AG04450 (cell line): Measurements from ENCODE around the gene GAS6. TPM values are rescaled to one million over a fixed set of nuclear protein-coding genes. Genes with fewer than 3 reads are reported as not detected.

Experiments used
- CTCF ChIA-PET: fragments of 300-600, 350-600 bp; formaldehyde crosslinking; extraction: SDS; loops from one replicate; lab custom pipeline; 2022; ENCODE audit warnings: antibody characterized with exemption, inconsistent platforms; lab: Charles Lee
- POLR2A ChIA-PET: fragments of 350-600 bp; formaldehyde crosslinking; extraction: SDS; loops from one replicate; lab custom pipeline; 2021; ENCODE audit warnings: antibody characterized with exemption, inconsistent platforms; lab: Yijun Ruan, JAX
- DNase-seq: peaks from one replicate; pipeline ENCODE4 v3.0.0-alpha.2; 2011; ENCODE audit warnings: low read depth, low spot score
- H3K27ac ChIP-seq: one replicate; pipeline ENCODE4 v1.5.1; 2012; ENCODE audit warnings: low read depth, low read length, control low read depth
- H3K27me3 ChIP-seq: one replicate; pipeline ENCODE4 v1.6.0; 2012; ENCODE audit warnings: low read length; ENCODE audit not compliant: control insufficient read depth, insufficient read depth
- H3K4me3 ChIP-seq: 2 replicates; pipeline ENCODE4 v1.5.1; 2011; ENCODE audit warnings: mild to moderate bottlenecking, low read depth, low read length, control low read depth
- H3K9me3 ChIP-seq: 2 replicates; pipeline ENCODE4 v1.5.1; 2012; ENCODE audit warnings: low read length; ENCODE audit not compliant: control insufficient read depth, insufficient read depth
- polyA plus RNA-seq: library from polyadenylated mRNA; depleted of rRNA; stranded (reverse); fragments of >200 nt; gene quantifications from 2 replicates; pipeline ENCODE4 v1.2.3, GENCODE V29; 2011
- TF ChIP-seq, protein P1 (sequence below): IDR thresholded peaks from 2 replicates; pipeline ENCODE4 v1.5.1; 2011; ENCODE audit warnings: low read depth, low read length, control low read depth, inconsistent platforms

The GAS6 gene
- polyA plus RNA-seq, 1 experiment = 356 TPM

DNA sequence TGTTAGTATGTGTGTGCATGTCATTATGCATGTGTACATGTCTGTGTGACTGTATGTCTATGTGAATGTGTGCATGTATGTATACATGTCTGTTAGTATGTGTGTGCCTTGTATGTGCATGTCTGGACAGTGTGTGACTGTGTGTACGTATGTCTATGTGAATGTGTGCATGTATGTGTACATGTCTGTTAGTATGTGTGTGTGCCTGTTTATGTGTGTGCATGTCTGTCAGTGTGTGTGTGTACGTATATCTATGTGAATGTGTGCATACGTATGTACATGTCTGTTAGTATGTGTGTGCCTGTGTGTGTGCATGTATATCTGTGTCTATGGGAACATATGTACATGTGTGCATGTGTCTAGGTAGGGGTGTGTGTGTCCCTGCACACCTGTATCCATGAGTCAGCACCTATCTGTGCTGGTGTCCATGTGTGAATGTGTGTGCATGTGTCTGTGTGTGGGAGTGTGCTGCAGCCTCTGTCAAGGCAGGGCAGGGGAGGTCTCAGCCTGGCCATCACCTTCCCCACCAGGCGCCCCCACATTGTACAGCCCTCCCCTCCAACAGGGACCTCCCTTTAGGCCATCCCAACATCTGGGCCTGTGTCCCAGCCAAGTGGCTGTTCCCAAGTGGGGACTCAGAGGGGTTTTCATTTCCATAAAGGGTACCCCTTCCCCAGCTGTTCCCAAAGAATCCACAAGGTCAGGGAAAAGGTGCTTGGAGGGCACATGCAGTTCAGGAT, 4.4 kb downstream of the GAS6 start:
- peak overlapping the region; percentile 82; the same call in 1 of the 2 replicates for H3K4me3 ChIP-seq
- POLR2A ChIA-PET = no interaction called here
- TF ChIP-seq, protein P1, sequence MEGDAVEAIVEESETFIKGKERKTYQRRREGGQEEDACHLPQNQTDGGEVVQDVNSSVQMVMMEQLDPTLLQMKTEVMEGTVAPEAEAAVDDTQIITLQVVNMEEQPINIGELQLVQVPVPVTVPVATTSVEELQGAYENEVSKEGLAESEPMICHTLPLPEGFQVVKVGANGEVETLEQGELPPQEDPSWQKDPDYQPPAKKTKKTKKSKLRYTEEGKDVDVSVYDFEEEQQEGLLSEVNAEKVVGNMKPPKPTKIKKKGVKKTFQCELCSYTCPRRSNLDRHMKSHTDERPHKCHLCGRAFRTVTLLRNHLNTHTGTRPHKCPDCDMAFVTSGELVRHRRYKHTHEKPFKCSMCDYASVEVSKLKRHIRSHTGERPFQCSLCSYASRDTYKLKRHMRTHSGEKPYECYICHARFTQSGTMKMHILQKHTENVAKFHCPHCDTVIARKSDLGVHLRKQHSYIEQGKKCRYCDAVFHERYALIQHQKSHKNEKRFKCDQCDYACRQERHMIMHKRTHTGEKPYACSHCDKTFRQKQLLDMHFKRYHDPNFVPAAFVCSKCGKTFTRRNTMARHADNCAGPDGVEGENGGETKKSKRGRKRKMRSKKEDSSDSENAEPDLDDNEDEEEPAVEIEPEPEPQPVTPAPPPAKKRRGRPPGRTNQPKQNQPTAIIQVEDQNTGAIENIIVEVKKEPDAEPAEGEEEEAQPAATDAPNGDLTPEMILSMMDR = no peak

DNA sequence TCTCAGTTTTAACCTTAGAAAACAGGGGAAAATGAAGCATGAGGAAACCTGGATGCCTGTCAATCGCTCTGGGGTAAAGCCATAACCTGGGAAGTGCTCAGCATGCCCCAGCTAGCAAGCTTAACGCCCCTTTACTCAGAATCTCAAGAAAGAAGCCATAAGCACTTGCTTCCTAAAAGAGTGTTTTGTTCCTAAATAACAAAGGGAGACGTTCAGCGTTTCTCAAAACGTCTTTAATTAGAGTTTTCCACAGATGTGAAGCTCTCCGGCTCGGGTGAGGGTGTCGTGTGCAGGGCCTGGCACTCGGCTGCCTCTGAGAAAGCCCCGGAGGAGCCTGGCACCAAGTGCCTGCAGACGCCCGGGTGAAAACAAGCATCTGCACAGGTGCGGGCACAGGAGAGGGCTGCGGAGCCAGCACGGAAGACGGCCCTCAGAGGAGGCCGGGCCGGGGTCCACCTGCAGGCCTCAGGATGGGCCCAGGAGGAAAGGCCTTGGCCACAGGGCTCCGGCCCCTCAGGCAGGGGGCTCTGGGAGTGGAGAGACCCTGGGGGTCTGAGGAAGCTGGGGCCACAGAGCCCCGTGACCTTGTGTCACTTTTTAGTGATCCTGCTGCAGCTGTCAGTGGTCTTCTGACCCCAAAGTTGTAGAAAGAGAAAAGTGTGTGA, 6.2 kb downstream of the GAS6 start:
- Histone ChIP-seq H3K4me3 (no peak overlapping the region), H3K9me3 (peaks cover 6% of the 10 kb centered on the region; the same call in 1 of the 2 replicates), H3K27ac (peak overlapping the region; percentile 47), H3K27me3 (no peaks in the 10 kb centered on the region)
- DNase-seq = no peak
- CTCF ChIA-PET = no interaction called here
- POLR2A ChIA-PET = interaction anchor here (1.0 kb wide), 1 partner anchor 36 kb away, joined by 6 read pairs; no protein-coding TSS in a partner anchor
- TF ChIP-seq, protein P1 = no peak

More for the DNA sequence above, 4.4 kb downstream of the GAS6 start:
- no peak for DNase-seq
- H3K9me3 ChIP-seq = peaks cover 6% of the 10 kb centered on the region; the same call in 1 of the 2 replicates
- H3K27ac ChIP-seq = peak overlapping the region; percentile 47
- no peaks in the 10 kb centered on the region for H3K27me3 ChIP-seq
- CTCF ChIA-PET = no interaction called here

DNA sequence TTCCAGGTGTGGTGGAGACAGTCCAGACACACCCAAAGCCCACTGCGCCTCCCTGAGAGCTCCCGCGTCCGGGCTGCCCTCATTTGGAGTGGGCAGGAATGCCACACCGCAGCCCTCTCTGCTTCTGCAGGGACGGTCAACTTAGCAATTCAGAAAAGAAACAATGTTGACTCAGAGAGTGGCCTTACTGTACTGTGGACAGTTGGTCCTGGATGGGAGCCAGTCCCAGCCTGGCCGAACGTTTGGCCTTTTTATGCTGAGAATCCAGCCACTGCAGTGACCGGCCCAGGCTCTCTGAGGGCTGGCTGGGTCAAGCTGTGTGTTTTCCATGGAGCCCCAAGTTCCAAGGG, 7.2 kb downstream of the GAS6 start:
- DNase-seq = no peak
- H3K27ac ChIP-seq = peak overlapping the region; percentile 12
- no peaks in the 10 kb centered on the region for H3K27me3 ChIP-seq
- ChIA-PET CTCF (no interaction called here), POLR2A (interaction anchor here (1.0 kb wide), 1 partner anchor 35 kb away, joined by 6 read pairs; no protein-coding TSS in a partner anchor)
- H3K9me3 ChIP-seq = no peaks in the 10 kb centered on the region; the same call in 1 of the 2 replicates
- no peak overlapping the region; the same call in 1 of the 2 replicates for H3K4me3 ChIP-seq
- TF ChIP-seq, protein P1 = no peak

DNA sequence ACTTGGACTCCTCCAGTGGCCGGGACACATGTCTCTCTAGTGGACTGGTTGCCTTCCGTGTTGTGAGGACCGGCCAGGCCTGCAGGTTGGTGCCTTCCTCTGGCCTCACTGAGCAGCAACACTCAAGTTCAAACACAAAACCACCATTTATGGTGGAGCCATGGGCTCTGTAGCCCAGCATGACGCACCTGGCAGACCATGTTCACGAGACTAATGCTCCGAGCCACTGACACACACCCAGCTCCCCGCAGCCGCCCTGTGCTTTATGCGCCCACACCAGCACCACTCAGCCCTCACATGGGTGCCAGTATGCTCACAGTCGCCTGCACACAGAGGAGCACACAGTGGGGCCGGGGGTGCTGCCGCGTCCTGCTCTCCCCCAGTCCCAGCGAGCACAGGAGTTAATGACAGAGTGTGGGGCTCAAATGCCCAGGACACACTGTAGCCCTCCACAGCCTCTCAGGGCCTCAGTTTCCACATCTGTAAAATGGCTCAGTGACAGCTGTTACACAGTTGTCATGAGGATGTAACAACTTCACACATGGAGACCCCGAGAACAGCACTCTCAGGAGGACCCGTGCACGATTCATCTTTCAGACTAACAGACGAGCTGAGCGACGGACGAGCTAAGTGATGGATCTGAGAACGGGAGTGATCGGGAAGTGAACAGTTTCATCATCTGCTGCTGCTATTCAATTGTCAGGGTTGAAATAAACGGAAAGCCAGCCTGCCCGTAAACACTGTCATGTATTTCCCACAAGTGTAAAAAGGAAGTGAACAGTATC, 7.8 kb downstream of the GAS6 start:
- TF ChIP-seq, protein P1 = no peak

More for the DNA sequence above, 7.8 kb downstream of the GAS6 start:
- Histone ChIP-seq H3K27ac (peak overlapping the region; percentile 12), H3K4me3 (no peak overlapping the region), H3K27me3 (no peaks in the 10 kb centered on the region), H3K9me3 (no peaks in the 10 kb centered on the region; the same call in 1 of the 2 replicates)
- ChIA-PET POLR2A (interaction anchor here (0.6 to 3.7 kb wide), 2 partner anchors 18 to 32 kb away, joined by 3 to 18 read pairs; no protein-coding TSS in a partner anchor), CTCF (no interaction called here)
- DNase-seq = no peak
